PFSK-1 (cell line): Measurements from ENCODE around the gene SOBP.

Experiments used
- POLR2AphosphoS5 ChIP-seq: IDR thresholded peaks from 2 replicates; pipeline ENCODE4 v1.6.1; 2012; ENCODE audit warnings: low read depth, mild to moderate bottlenecking, control low read depth, low read length, moderate library complexity
- REST ChIP-seq, 2 experiments: IDR thresholded peaks; 2 replicates each; pipeline versions ENCODE4 v1.6.1 to v1.8.0; 2011 to 2012; ENCODE audit warnings: low read depth in 2 of 2, low read length in 2 of 2, control low read depth in 1 of 2, inconsistent platforms in 1 of 2, mild to moderate bottlenecking in 1 of 2, moderate library complexity in 1 of 2; ENCODE audit not compliant: insufficient read depth in 1 of 2

- no peak for TF ChIP-seq POLR2AphosphoS5
- TF ChIP-seq REST (IDR thresholded peaks at IDR 0.05; ENCODE audit: insufficient read depth in 1 of 2, low read depth in 2 of 2, low read length in 2 of 2): no peak
These were observed 34.7 kb downstream of the SOBP start for GRCh38 chr6:107524626-107525025.
